GM10248 (cell line): ENCODE data around the gene RCAN3.
"Not testable (repeated sequence)": the region's sequence is repeated elsewhere in the genome, so short reads cannot be mapped to it uniquely, and the experiment has no call there.

ENCODE experiments used
- CTCF ChIA-PET: fragments of 300-600 bp; sonication (Branson Sonifier 250); formaldehyde crosslinking; extraction: SDS; loops from one replicate; lab custom pipeline; 2021; ENCODE audit warnings: antibody characterized with exemption; lab: Yijun Ruan, JAX
- POLR2A ChIA-PET: fragments of 350-650 bp; sonication (Branson Sonifier 250); formaldehyde crosslinking; extraction: SDS; loops from one replicate; lab custom pipeline; 2020; ENCODE audit warnings: antibody characterized with exemption; lab: Yijun Ruan, JAX
- DNase-seq: peaks from one replicate; pipeline ENCODE4 v3.0.0; 2012; ENCODE audit errors: extremely low spot score
- CTCF ChIP-seq: IDR thresholded peaks from 2 replicates; pipeline ENCODE4 v1.5.1; 2012; ENCODE audit warnings: mild to moderate bottlenecking, low read depth; ENCODE audit errors: extremely low read depth, missing control alignments, control extremely low read depth

RCAN3 gene

GRCh38 chr1:24502709-24503058 is at the start of gene RCAN3:
RCAN3 (plus strand) TSS chr1:24502836; CDS start chr1:24514373, 11,537 bp downstream.
- no peak for TF ChIP-seq CTCF
- ChIA-PET CTCF (interaction anchor here (1.7 kb wide), 1 partner anchor 23 kb away, joined by 6 read pairs; no protein-coding TSS in a partner anchor), POLR2A (interaction anchor here (0.7 kb wide), 1 partner anchor 87 kb away, joined by 3 read pairs; the partner anchor contains the start of gene NIPAL3)
- peak; percentile 94 for DNase-seq

- POLR2A ChIA-PET = no interaction called here
- CTCF ChIA-PET = interaction anchor here (1.5 to 1.9 kb wide), 2 partner anchors 11 to 35 kb away, joined by 5 to 6 read pairs; no protein-coding TSS in a partner anchor
- no peak for DNase-seq
These were observed 49.6 kb upstream of the RCAN3 start for GRCh38 chr1:24452922-24453485.

GRCh38 chr1:24454673-24455072 is 48.0 kb upstream of the RCAN3 start:
- CTCF ChIA-PET = interaction anchor here (1.1 to 1.9 kb wide), 4 partner anchors 10 to 133 kb away, joined by 3 to 5 read pairs (median 3); no protein-coding TSS in a partner anchor
- TF ChIP-seq CTCF = no peak
- no peak for DNase-seq
- POLR2A ChIA-PET = no interaction called here

More at GRCh38 chr1:24452922-24453485, 49.6 kb upstream of the RCAN3 start:
- no peak for TF ChIP-seq CTCF

GRCh38 chr1:24455272-24455671 is 47.4 kb upstream of the RCAN3 start:
- TF ChIP-seq CTCF = no peak
- DNase-seq = no peak
- CTCF ChIA-PET = interaction anchor here (1.2 kb wide), 1 partner anchor 132 kb away, joined by 3 read pairs; no protein-coding TSS in a partner anchor
- POLR2A ChIA-PET = no interaction called here

GRCh38 chr1:24457866-24458265 is 44.8 kb upstream of the RCAN3 start:
- DNase-seq = no peak
- no peak for TF ChIP-seq CTCF
- CTCF ChIA-PET = interaction anchor here (0.8 to 2.5 kb wide), 4 partner anchors 18 to 129 kb away, joined by 3 to 10 read pairs (median 3); partner anchors contain the start of gene NIPAL3

GRCh38 chr1:24459551-24460266 is 42.9 kb upstream of the RCAN3 start:
- TF ChIP-seq CTCF = no peak
- POLR2A ChIA-PET = no interaction called here
- no peak for DNase-seq
- CTCF ChIA-PET = interaction anchor here (1.1 to 2.5 kb wide), 5 partner anchors 8 to 44 kb away, joined by 3 to 10 read pairs (median 4); partner anchors contain the start of gene NIPAL3

More at GRCh38 chr1:24457866-24458265, 44.8 kb upstream of the RCAN3 start:
- POLR2A ChIA-PET = no interaction called here

- CTCF ChIA-PET, DNase-seq, POLR2A ChIA-PET: not testable (repeated sequence)
These were observed 40.5 kb upstream of the RCAN3 start for GRCh38 chr1:24462128-24462527.
